ENCODE data around the gene ZNF385B.

The ZNF385B gene

GRCh38 chr2:179581605-179582004, 279.8 kb downstream of the ZNF385B start:
- no peak for TF ChIP-seq EZH2phosphoT487 (conservative IDR thresholded peaks at IDR 0.05; ENCODE audit: low read length)
- TF ChIP-seq CTCF (IDR thresholded peaks at IDR 0.05; ENCODE audit: insufficient read depth, low read length, poor library complexity, severe bottlenecking), result no peak
- no peaks in the 10 kb centered on the region for H3K79me2 ChIP-seq (ENCODE audit: insufficient read depth, low read length)
- H3K9ac ChIP-seq (ENCODE audit: low read length), result no peak overlapping the region
- H3K27me3 ChIP-seq (ENCODE audit: low read length), result no peaks in the 10 kb centered on the region
- no peaks in the 10 kb centered on the region; the same call in 1 of the 2 replicates for H3F3A ChIP-seq (ENCODE audit: insufficient read depth)
- no peaks in the 10 kb centered on the region for H4K20me1 ChIP-seq (ENCODE audit: low read depth, low read length)
- no peak overlapping the region for H3K4me2 ChIP-seq (ENCODE audit: low read depth, low read length, poor library complexity, severe bottlenecking)
- no peaks in the 10 kb centered on the region for H3K9me2 ChIP-seq (replicated peaks; ENCODE audit: insufficient read depth, low read length)
- no peak overlapping the region for H3K27ac ChIP-seq (ENCODE audit: low read depth, low read length)
- no peak overlapping the region for H2AFZ ChIP-seq (ENCODE audit: low read depth, low read length, severe bottlenecking)
- H3K9me3 ChIP-seq (ENCODE audit: insufficient read depth, low read length), result no peaks in the 10 kb centered on the region
- no peaks in the 10 kb centered on the region for H3K36me3 ChIP-seq (ENCODE audit: low read length)
- H3K4me3 ChIP-seq (ENCODE audit: insufficient read depth, low read length, poor library complexity, severe bottlenecking), result no peak overlapping the region

GRCh38 chr2:179580378-179581146, 280.9 kb downstream of the ZNF385B start:
- Histone ChIP-seq H3K4me3 (ENCODE audit: insufficient read depth, low read length, poor library complexity, severe bottlenecking) (no peak overlapping the region), H3K9me3 (ENCODE audit: insufficient read depth, low read length) (no peaks in the 10 kb centered on the region), H4K20me1 (ENCODE audit: low read depth, low read length) (no peaks in the 10 kb centered on the region), H3K9me2 (replicated peaks; ENCODE audit: insufficient read depth, low read length) (no peaks in the 10 kb centered on the region), H3K36me3 (ENCODE audit: low read length) (no peaks in the 10 kb centered on the region), H3F3A (ENCODE audit: insufficient read depth) (no peaks in the 10 kb centered on the region; the same call in 1 of the 2 replicates), H3K27me3 (ENCODE audit: low read length) (no peaks in the 10 kb centered on the region), H3K9ac (ENCODE audit: low read length) (no peak overlapping the region), H3K4me2 (ENCODE audit: low read depth, low read length, poor library complexity, severe bottlenecking) (no peak overlapping the region), H2AFZ (ENCODE audit: low read depth, low read length, severe bottlenecking) (no peak overlapping the region), H3K27ac (ENCODE audit: low read depth, low read length) (no peak overlapping the region), H3K79me2 (ENCODE audit: insufficient read depth, low read length) (no peaks in the 10 kb centered on the region)
- TF ChIP-seq CTCF (IDR thresholded peaks at IDR 0.05; ENCODE audit: insufficient read depth, low read length, poor library complexity, severe bottlenecking), result no peak
- TF ChIP-seq EZH2phosphoT487 (conservative IDR thresholded peaks at IDR 0.05; ENCODE audit: low read length), result no peak

GRCh38 chr2:179579800-179580199, 281.6 kb downstream of the ZNF385B start:
- H3K27ac ChIP-seq (ENCODE audit: low read depth, low read length), result no peak overlapping the region
- H3K9me2 ChIP-seq (replicated peaks; ENCODE audit: insufficient read depth, low read length), result no peaks in the 10 kb centered on the region
- H3K9me3 ChIP-seq (ENCODE audit: insufficient read depth, low read length), result no peaks in the 10 kb centered on the region
- H3K4me2 ChIP-seq (ENCODE audit: low read depth, low read length, poor library complexity, severe bottlenecking), result no peak overlapping the region
- H3K36me3 ChIP-seq (ENCODE audit: low read length), result no peaks in the 10 kb centered on the region
- no peaks in the 10 kb centered on the region for H3K79me2 ChIP-seq (ENCODE audit: insufficient read depth, low read length)
- no peak overlapping the region for H3K9ac ChIP-seq (ENCODE audit: low read length)
- no peaks in the 10 kb centered on the region for H4K20me1 ChIP-seq (ENCODE audit: low read depth, low read length)
- TF ChIP-seq CTCF (IDR thresholded peaks at IDR 0.05; ENCODE audit: insufficient read depth, low read length, poor library complexity, severe bottlenecking) (no peak), EZH2phosphoT487 (conservative IDR thresholded peaks at IDR 0.05; ENCODE audit: low read length) (no peak)
- H3F3A ChIP-seq (ENCODE audit: insufficient read depth), result no peaks in the 10 kb centered on the region; the same call in 1 of the 2 replicates
- H2AFZ ChIP-seq (ENCODE audit: low read depth, low read length, severe bottlenecking), result no peak overlapping the region
- H3K27me3 ChIP-seq (ENCODE audit: low read length), result no peaks in the 10 kb centered on the region
- H3K4me3 ChIP-seq (ENCODE audit: insufficient read depth, low read length, poor library complexity, severe bottlenecking), result no peak overlapping the region
